Upper lobe of left lung (tissue), 4 donors: Measurements from ENCODE around the gene ODAD4.

Experiments
- EP300 ChIP-seq, 4 donors: sonication (generic); formaldehyde crosslinking; IDR thresholded peaks; one replicate each; pipeline ENCODE4 v1.5.1; 2017; ENCODE audit warnings: antibody characterized with exemption in 4 of 4, control low read depth in 2 of 4
- POLR2A ChIP-seq, 4 donors: fragments of 450-650 bp; IDR thresholded peaks; one replicate each; pipeline ENCODE4 v1.5.1; 2016 to 2017; ENCODE audit warnings: antibody characterized with exemption in 4 of 4, mild to moderate bottlenecking in 2 of 4
- TF ChIP-seq, protein P1 (sequence below), 6 experiments: fragments of 450-650 bp in 4 of 6; fragments of 200-600 bp in 2 of 6; sonication (generic) in 2 of 6; IDR thresholded peaks; one replicate each; pipeline ENCODE4 v1.5.1; 2016 to 2019; ENCODE audit warnings: antibody characterized with exemption in 6 of 6

- no peak for TF ChIP-seq POLR2A (IDR thresholded peaks at IDR 0.05)
- TF ChIP-seq, protein P1, sequence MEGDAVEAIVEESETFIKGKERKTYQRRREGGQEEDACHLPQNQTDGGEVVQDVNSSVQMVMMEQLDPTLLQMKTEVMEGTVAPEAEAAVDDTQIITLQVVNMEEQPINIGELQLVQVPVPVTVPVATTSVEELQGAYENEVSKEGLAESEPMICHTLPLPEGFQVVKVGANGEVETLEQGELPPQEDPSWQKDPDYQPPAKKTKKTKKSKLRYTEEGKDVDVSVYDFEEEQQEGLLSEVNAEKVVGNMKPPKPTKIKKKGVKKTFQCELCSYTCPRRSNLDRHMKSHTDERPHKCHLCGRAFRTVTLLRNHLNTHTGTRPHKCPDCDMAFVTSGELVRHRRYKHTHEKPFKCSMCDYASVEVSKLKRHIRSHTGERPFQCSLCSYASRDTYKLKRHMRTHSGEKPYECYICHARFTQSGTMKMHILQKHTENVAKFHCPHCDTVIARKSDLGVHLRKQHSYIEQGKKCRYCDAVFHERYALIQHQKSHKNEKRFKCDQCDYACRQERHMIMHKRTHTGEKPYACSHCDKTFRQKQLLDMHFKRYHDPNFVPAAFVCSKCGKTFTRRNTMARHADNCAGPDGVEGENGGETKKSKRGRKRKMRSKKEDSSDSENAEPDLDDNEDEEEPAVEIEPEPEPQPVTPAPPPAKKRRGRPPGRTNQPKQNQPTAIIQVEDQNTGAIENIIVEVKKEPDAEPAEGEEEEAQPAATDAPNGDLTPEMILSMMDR (IDR thresholded peaks at IDR 0.05) = no peak
- no peak for TF ChIP-seq EP300 (IDR thresholded peaks at IDR 0.05)
Measured at GRCh38 chr17:41942626-41943373, 12.4 kb downstream of the ODAD4 start.
